Measurements from ENCODE around the gene PLXNA4. TPM values are rescaled to one million over a fixed set of nuclear protein-coding genes. Genes with fewer than 3 reads are reported as not detected.

The PLXNA4 gene
- total RNA-seq, 4 donors from 2014 or later = 4.8 to 19.7 (median 10.7) TPM

- WGBS, 2 donors (ENCODE audit: low coverage in 1 of 2) = 55 to 92% methylated on average over 2 to 3 of the region's 3 CpGs
- Histone ChIP-seq H3K27ac (no peak overlapping the region), H3K36me3 (no peaks in the 10 kb centered on the region), H3K4me1 (peaks cover 0 to 14% (median 7%) of the 10 kb centered on the region in 3 donors), H3K4me3 (no peak overlapping the region), H3K27me3 (peaks cover 11% of the 10 kb centered on the region), H3K9me3 (no peaks in the 10 kb centered on the region)
- no peak for ATAC-seq
- TF ChIP-seq POLR2AphosphoS5 (IDR thresholded peaks at IDR 0.05) = no peak
- no peak for TF ChIP-seq POLR2A (IDR thresholded peaks at IDR 0.05)
- no peak for TF ChIP-seq CTCF (IDR thresholded peaks at IDR 0.05)
- TF ChIP-seq EP300 (IDR thresholded peaks at IDR 0.05) = no peak
These were observed 253.3 kb downstream of the PLXNA4 start for GRCh38 chr7:132322970-132323369.

- peaks cover 0 to 14% (median 7%) of the 10 kb centered on the region in 3 donors for H3K4me1 ChIP-seq
- peaks cover 11% of the 10 kb centered on the region for H3K27me3 ChIP-seq
- no peak overlapping the region for H3K27ac ChIP-seq
- H3K4me3 ChIP-seq = no peak overlapping the region
- TF ChIP-seq POLR2AphosphoS5 (IDR thresholded peaks at IDR 0.05) (no peak), EP300 (IDR thresholded peaks at IDR 0.05) (no peak)
- no peaks in the 10 kb centered on the region for H3K9me3 ChIP-seq
- H3K36me3 ChIP-seq = no peaks in the 10 kb centered on the region
- 66% methylated on average over 5 of the region's 6 CpGs; no CpG with 5 or more reads in 1 of the 2 donors for WGBS, 2 donors (ENCODE audit: low coverage in 1 of 2)
- ATAC-seq = no peak
These were observed 254.9 kb downstream of the PLXNA4 start for GRCh38 chr7:132321387-132321786.

- peaks cover 0 to 14% (median 7%) of the 10 kb centered on the region in 3 donors for H3K4me1 ChIP-seq
- no peaks in the 10 kb centered on the region for H3K9me3 ChIP-seq
- TF ChIP-seq CTCF (IDR thresholded peaks at IDR 0.05) (no peak), POLR2A (IDR thresholded peaks at IDR 0.05) (no peak), POLR2AphosphoS5 (IDR thresholded peaks at IDR 0.05) (no peak), EP300 (IDR thresholded peaks at IDR 0.05) (no peak)
- ATAC-seq = no peak
- H3K36me3 ChIP-seq = no peaks in the 10 kb centered on the region
- 52 to 92% methylated on average over 2 to 6 of the region's 6 CpGs for WGBS, 2 donors (ENCODE audit: low coverage in 1 of 2)
- H3K27me3 ChIP-seq = peaks cover 11% of the 10 kb centered on the region
- no peak overlapping the region for H3K27ac ChIP-seq
- H3K4me3 ChIP-seq = no peak overlapping the region
These were observed 256.8 kb downstream of the PLXNA4 start for GRCh38 chr7:132319481-132319880.

GRCh38 chr7:132318352-132319318 is 257.6 kb downstream of the PLXNA4 start:
- Histone ChIP-seq H3K9me3 (no peaks in the 10 kb centered on the region), H3K27ac (no peak overlapping the region), H3K36me3 (no peaks in the 10 kb centered on the region), H3K27me3 (peaks cover 11% of the 10 kb centered on the region), H3K4me3 (no peak overlapping the region), H3K4me1 (peaks cover 0 to 14% (median 7%) of the 10 kb centered on the region in 3 donors)
- peak; percentile 80 for ATAC-seq
- WGBS, 2 donors (ENCODE audit: low coverage in 1 of 2) = 8 to 12% methylated on average over 5 to 9 of the region's 20 CpGs
- TF ChIP-seq POLR2AphosphoS5 (IDR thresholded peaks at IDR 0.05) = peak; percentile 9
- peak; percentile 82 to 96 (median 91) for TF ChIP-seq CTCF (IDR thresholded peaks at IDR 0.05)
- TF ChIP-seq POLR2A (IDR thresholded peaks at IDR 0.05) = no peak
- TF ChIP-seq EP300 (IDR thresholded peaks at IDR 0.05) = no peak

GRCh38 chr7:132317701-132318351 is 258.4 kb downstream of the PLXNA4 start:
- H3K9me3 ChIP-seq = no peaks in the 10 kb centered on the region
- TF ChIP-seq EP300 (IDR thresholded peaks at IDR 0.05) (no peak), CTCF (IDR thresholded peaks at IDR 0.05) (no peak), POLR2A (IDR thresholded peaks at IDR 0.05) (no peak), POLR2AphosphoS5 (IDR thresholded peaks at IDR 0.05) (no peak)
- H3K4me3 ChIP-seq = no peak overlapping the region
- 71 to 80% methylated on average over 2 to 6 of the region's 7 CpGs for whole genome bisulfite sequencing, 2 donors (ENCODE audit: low coverage in 1 of 2)
- H3K27ac ChIP-seq = no peak overlapping the region
- ATAC-seq = no peak
- H3K27me3 ChIP-seq = peaks cover 11% of the 10 kb centered on the region
- no peaks in the 10 kb centered on the region for H3K36me3 ChIP-seq
- peaks cover 0 to 14% (median 7%) of the 10 kb centered on the region in 3 donors for H3K4me1 ChIP-seq

All from gastroesophageal sphincter (tissue), 4 donors.